NK-92 treated with Interleukin-12 subunit alpha and Interleukin-12 subunit beta, amount 100 ng/mL, for 24 hours (cell line): Measurements from ENCODE around the gene AWAT1.
"Not testable (repeated sequence)": the region's sequence is repeated elsewhere in the genome, so short reads cannot be mapped to it uniquely, and the experiment has no call there.

Source experiments
- DNase-seq: peaks from one replicate; lab custom pipeline; 2025; lab: John Stamatoyannopoulos, UW

AWAT1 gene

DNA sequence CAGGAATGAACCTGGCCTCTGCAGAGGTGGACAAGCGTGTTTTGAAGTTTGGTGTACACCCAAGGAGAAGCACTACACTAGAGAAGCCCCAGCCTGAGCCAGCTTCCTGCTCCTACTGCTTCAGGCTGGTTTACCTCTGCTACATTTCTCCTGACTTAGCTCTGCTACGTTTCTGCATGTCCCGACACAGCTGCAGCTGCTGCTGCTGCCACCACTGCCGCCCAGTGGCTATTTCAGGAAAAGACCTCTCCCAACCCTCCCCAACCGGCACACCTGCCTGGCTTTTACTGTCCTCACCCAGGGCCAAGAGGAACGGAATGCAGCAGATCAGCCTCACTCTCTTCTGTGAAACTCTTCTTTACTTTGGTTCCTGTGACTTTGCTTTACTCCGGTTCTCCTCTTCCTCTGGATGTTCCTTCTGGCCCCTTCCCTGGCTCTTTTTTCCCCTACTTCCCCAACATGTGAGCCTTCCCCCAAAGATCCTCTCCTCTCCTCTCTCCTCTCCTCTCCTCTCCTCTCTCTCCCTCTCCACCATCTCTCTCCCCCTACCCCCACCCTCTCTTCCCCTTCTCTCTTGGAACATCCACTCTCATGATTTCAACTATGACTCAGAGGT lies 28.6 kb downstream of the AWAT1 start:
- DNase-seq: no peak

DNA sequence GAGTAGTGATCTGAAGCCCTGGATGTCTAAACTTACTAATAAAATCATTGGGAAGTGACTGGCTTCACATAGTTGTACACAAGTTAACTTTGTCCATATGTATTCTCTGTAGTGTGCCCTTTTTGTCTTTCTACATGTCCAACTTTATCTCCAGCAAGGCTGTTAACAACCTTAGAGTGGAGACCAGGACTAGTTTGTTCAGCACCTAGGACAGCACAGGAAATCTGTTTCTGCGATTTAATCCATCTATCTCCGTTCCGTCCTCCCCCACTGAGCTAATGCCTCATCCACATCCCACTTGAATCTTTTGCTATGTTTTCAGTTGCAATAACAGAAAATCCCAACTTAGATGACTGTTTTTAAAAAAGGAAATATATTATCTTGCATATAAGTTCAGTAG lies 30.3 kb downstream of the AWAT1 start:
- DNase-seq: no peak

DNA sequence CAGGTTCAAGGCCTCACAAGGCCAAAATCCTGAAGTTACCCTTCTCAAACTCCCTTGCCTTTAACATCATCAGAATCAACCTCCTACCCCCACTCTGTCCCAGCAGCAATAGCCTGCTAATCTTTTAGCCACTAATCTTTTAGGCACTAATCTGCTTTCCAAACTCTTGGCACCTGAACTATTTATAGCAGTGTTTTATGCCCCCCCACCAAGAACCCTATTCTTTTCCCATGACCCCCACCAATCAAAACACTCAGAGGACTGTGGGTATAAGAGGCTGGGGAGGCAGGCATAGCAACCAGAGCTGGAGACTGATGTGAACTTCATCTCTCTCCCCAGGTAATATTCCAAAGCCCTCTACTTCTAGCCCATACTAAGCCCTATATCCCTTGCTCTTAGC lies 33.6 kb downstream of the AWAT1 start, which contains the start of gene ARR3:
ARR3 (plus strand) TSS at position 301 of the 400 bp plus-strand sequence. CDS start 1,052 bp downstream, outside the sequence.
- DNase-seq: no peak

DNA sequence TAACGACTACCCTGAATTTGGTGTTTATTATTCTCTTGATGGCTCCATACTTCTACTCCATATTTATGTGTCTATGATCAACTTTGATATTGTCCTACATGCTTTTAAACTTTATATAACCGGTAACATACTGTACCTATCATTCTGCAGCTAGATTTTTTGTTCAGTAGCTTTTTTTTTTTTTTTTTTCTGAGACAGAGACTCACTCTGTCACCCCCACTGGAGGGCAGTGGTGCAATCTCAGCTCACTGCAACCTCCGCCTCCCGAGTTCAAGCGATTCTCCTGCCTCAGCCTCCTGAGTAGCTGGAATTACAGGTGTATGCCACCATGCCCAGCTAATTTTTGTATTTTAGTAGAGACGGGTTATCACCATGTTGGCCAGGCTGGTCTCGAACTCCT lies 39.6 kb downstream of the AWAT1 start:
- not testable (repeated sequence) for DNase-seq

DNA sequence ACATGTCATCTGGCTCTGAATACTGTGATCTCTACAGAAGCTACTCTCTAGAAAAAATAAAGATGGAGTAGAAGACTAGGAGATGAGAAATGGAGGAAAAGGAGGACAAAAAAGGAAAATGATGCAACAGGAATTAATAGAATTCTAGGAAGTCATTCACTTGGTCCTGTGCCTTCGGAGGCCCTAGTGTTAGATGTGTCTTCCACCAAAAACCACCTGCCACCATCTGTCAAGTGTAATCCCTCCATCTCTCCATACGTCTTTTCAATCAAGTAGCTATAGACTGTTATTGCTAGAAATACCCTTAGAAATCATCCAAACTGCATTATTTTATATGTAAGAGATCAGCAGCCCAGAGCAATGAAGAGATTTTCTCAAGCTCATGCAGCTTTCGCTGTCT lies 44.6 kb downstream of the AWAT1 start:
- no peak for DNase-seq

DNA sequence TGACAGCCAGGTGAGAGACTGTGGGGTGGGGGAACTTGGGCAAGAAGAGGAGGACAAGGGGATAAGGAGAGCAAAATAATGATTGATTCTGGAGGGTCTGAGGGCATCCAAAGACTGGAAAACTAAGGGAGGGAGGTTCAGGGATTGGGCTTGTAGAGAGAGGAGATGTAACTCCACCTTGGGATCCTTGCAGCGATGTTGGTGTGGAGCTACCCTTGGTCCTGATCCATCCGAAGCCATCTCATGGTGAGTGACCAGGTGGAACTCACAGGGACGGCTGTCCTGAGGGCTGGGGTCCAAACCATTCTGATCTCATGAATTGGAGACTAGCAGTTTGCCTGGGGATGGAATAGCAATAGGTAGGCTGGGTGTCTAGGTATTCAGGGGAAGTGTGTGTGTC lies 46.1 kb downstream of the AWAT1 start:
- no peak for DNase-seq

DNA sequence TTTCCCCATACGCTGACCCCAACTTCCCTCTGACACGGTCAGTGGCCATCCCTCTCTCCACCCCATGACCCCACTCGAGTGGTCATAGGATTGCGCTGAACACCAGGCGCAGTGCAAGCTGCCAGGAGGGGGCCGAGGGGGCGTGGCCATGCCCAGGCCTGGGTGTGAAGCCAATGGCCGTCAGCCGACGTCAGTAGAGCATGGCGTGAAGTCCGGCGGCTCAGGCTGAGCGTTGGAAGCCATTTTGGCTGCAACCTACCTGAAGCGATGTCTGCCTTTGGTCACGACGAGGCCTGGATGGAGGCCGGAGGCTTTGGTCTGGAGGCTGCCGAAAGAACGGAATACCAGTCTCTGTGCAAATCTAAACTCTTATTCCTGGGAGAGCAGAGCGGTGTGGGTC lies 47.5 kb downstream of the AWAT1 start, which contains the start of gene RAB41:
RAB41 (plus strand) TSS at position 222 of the 400 bp plus-strand sequence; CDS start at position 268, 46 bp downstream.
- no peak for DNase-seq

DNA sequence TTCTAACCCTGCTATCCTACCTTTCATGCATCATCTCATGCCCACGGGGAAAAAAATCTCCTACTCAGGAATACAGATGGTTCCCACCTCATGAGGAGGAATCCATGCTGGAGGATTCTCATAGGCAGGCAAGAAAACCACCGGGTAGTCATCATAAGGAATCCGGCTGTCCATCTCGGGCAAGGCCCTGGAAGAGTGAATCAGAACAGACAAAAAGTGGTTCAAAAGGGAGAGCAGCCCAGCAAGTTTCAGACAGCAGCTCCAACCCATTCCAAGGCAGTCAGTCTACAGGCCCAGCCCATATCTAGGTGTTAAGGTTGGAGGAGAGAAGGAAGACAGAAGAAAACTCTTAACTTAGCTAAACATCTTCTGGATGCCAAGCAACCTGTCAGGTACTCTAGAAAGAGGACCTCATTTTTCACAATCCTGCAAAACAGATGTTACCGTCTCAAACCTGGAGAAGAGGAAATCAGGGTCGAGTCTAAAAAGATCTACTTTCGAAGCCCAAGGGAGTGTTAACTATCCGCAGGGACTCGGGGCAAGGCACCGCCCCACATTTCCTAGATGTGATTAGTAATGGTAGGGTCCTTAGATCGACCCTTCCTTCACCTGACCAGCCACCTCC lies 54.8 kb downstream of the AWAT1 start:
- DNase-seq: no peak
